ENCODE results near the gene IL25. TPM values are rescaled to one million over a fixed set of nuclear protein-coding genes. Genes with fewer than 3 reads are reported as not detected.
"Not testable (repeated sequence)": the region's sequence is repeated elsewhere in the genome, so short reads cannot be mapped to it uniquely, and the experiment has no call there.

Gene IL25
- total RNA-seq, 4 donors from 2014 or later, result not detected

GRCh38 chr14:23384364-23385080, 11.9 kb downstream of the IL25 start:
- WGBS, result 86% methylated on average over 27 of the region's 29 CpGs
- intact Hi-C loops (cut with DNase I), result no loop called here
- H3K9me3 ChIP-seq, result no peaks in the 10 kb centered on the region
- peaks cover 0 to 3% (median 0%) of the 10 kb centered on the region in 4 donors for H3K27me3 ChIP-seq
- TF ChIP-seq CTCF (IDR thresholded peaks at IDR 0.05) (no peak), POLR2A (IDR thresholded peaks at IDR 0.05; ENCODE audit: low read depth) (no peak), EP300 (IDR thresholded peaks at IDR 0.05) (no peak), POLR2AphosphoS5 (IDR thresholded peaks at IDR 0.05) (no peak)
- no peak overlapping the region for H3K4me3 ChIP-seq
- H3K36me3 ChIP-seq, result peaks cover 0 to 92% (median 0%) of the 10 kb centered on the region in 4 donors
- H3K4me1 ChIP-seq, result peaks cover 0 to 14% (median 8%) of the 10 kb centered on the region in 4 donors
- DNase-seq (ENCODE audit: extremely low spot score), result no peak
- H3K27ac ChIP-seq (replicated peaks in 1 of 4), result no peak overlapping the region

DNA sequence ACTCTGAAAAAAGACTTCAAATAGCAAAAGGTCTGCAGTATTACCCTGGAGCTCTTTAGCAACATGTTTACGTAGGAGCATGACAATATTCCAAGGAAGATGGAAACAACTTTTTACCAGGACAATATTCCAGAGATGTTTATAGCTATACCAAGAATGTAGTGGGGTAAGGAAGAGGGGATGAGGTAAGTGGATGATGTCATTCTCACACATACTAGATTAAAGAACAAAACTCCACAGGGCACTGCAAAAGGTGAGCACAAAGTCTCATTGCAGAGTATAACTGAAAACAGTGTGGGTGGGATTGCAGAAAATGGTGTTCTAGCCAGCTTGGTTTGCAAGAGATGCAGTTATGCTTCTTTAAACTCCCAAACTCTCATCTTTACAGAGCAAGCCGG, 12.6 kb downstream of the IL25 start:
- no peaks in the 10 kb centered on the region for H3K9me3 ChIP-seq
- DNase-seq (ENCODE audit: extremely low spot score), result no peak
- intact Hi-C loops (cut with DNase I), result no loop called here
- 71% methylated on average over 2 of the region's 2 CpGs for WGBS
- TF ChIP-seq CTCF (IDR thresholded peaks at IDR 0.05), result no peak
- TF ChIP-seq EP300 (IDR thresholded peaks at IDR 0.05), result no peak
- TF ChIP-seq POLR2AphosphoS5 (IDR thresholded peaks at IDR 0.05), result no peak
- TF ChIP-seq POLR2A (IDR thresholded peaks at IDR 0.05; ENCODE audit: low read depth), result no peak
- H3K36me3 ChIP-seq, result peaks cover 0 to 95% (median 0%) of the 10 kb centered on the region in 4 donors
- peaks cover 0 to 7% (median 3%) of the 10 kb centered on the region in 4 donors for H3K4me1 ChIP-seq
- no peak overlapping the region for H3K27ac ChIP-seq (replicated peaks in 1 of 4)
- H3K4me3 ChIP-seq, result no peak overlapping the region
- no peaks in the 10 kb centered on the region for H3K27me3 ChIP-seq

GRCh38 chr14:23385642-23386265, 13.1 kb downstream of the IL25 start:
- Histone ChIP-seq H3K27ac (replicated peaks in 1 of 4) (no peak overlapping the region), H3K36me3 (peaks cover 0 to 96% (median 0%) of the 10 kb centered on the region in 4 donors), H3K9me3 (no peaks in the 10 kb centered on the region), H3K27me3 (no peaks in the 10 kb centered on the region), H3K4me3 (no peak overlapping the region), H3K4me1 (peaks cover 0 to 2% (median 0%) of the 10 kb centered on the region in 4 donors)
- no peak for DNase-seq (ENCODE audit: extremely low spot score)
- TF ChIP-seq POLR2AphosphoS5 (IDR thresholded peaks at IDR 0.05) (no peak), CTCF (IDR thresholded peaks at IDR 0.05) (no peak), EP300 (IDR thresholded peaks at IDR 0.05) (no peak), POLR2A (IDR thresholded peaks at IDR 0.05; ENCODE audit: low read depth) (no peak)
- 89% methylated on average over 18 of the region's 18 CpGs for WGBS
- intact Hi-C loops (cut with DNase I), result no loop called here

- intact Hi-C loops (cut with DNase I); DNase-seq (ENCODE audit: extremely low spot score): not testable (repeated sequence)
Measured at GRCh38 chr14:23386266-23386657, 13.7 kb downstream of the IL25 start.

GRCh38 chr14:23386999-23387398, 14.4 kb downstream of the IL25 start:
- intact Hi-C loops (cut with DNase I), result no loop called here
- 88% methylated on average over 1 of the region's 1 CpG for WGBS
- H3K9me3 ChIP-seq, result no peaks in the 10 kb centered on the region
- peaks cover 0 to 96% (median 0%) of the 10 kb centered on the region in 4 donors for H3K36me3 ChIP-seq
- H3K4me3 ChIP-seq, result no peak overlapping the region
- no peak overlapping the region for H3K27ac ChIP-seq (replicated peaks in 1 of 4)
- DNase-seq (ENCODE audit: extremely low spot score), result no peak
- no peaks in the 10 kb centered on the region for H3K27me3 ChIP-seq
- no peaks in the 10 kb centered on the region for H3K4me1 ChIP-seq
- TF ChIP-seq CTCF (IDR thresholded peaks at IDR 0.05), result no peak
- no peak for TF ChIP-seq POLR2A (IDR thresholded peaks at IDR 0.05; ENCODE audit: low read depth)
- TF ChIP-seq EP300 (IDR thresholded peaks at IDR 0.05), result no peak
- TF ChIP-seq POLR2AphosphoS5 (IDR thresholded peaks at IDR 0.05), result no peak

More at GRCh38 chr14:23386266-23386657, 13.7 kb downstream of the IL25 start:
- not testable (repeated sequence) for H3K4me1 ChIP-seq; H3K9me3 ChIP-seq; H3K4me3 ChIP-seq; H3K27me3 ChIP-seq; H3K27ac ChIP-seq (replicated peaks in 1 of 4)
- H3K36me3 ChIP-seq, result peaks cover 0 to 96% (median 0%) of the 10 kb centered on the region in 4 donors
- WGBS, result 87% methylated on average over 16 of the region's 17 CpGs

Measured in esophagus muscularis mucosa (tissue), 4 donors.